GM18907 (cell line): ENCODE data around the gene SRRM2.

Experiments
- ATAC-seq: cut with Tn5 transposase; IDR thresholded peaks from one replicate; pipeline ENCODE4 v1.9.1; 2021; ENCODE audit warnings: mild to moderate bottlenecking, moderate library complexity; ENCODE audit not compliant: unreplicated experiment

The SRRM2 gene

GRCh38 chr16:2818272-2818876, 65.9 kb downstream of the SRRM2 start:
- no peak for ATAC-seq

DNA sequence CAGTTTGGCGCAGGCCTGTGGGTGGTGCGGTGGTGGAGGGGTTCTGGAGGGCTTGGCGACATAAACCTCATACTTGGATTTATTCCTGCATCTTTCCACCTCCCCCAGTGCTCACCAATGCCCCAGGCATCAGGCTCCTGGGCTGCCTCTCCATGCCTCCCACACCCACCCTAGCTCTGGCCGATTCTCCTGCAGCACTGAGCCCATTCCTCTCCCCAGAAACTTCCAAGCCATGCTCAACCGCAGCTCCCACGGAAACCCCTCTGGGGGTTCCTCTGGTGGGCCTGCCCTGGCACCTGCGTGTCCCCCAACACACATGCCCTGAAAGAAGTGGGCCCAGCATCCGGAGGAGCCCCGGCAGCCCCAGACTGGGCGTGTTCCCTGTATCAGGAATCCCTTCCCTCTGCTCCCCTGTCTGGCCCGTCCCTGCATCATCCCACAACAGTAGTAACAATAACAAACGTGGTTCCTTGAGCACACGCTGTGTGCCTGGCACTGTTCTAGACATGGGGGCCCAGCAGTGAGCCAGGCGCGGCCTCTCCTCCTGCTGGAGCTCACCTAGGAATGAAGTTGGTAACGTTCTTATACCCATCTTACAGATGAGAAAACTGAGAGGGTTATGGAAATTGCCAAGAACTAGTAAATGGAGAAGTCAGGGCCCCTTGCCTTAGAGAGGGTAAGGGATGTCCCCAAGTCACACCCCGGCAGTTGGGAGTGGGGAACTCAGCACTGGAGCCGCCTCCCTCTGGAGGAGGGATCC, 66.9 kb downstream of the SRRM2 start:
- no peak for ATAC-seq

DNA sequence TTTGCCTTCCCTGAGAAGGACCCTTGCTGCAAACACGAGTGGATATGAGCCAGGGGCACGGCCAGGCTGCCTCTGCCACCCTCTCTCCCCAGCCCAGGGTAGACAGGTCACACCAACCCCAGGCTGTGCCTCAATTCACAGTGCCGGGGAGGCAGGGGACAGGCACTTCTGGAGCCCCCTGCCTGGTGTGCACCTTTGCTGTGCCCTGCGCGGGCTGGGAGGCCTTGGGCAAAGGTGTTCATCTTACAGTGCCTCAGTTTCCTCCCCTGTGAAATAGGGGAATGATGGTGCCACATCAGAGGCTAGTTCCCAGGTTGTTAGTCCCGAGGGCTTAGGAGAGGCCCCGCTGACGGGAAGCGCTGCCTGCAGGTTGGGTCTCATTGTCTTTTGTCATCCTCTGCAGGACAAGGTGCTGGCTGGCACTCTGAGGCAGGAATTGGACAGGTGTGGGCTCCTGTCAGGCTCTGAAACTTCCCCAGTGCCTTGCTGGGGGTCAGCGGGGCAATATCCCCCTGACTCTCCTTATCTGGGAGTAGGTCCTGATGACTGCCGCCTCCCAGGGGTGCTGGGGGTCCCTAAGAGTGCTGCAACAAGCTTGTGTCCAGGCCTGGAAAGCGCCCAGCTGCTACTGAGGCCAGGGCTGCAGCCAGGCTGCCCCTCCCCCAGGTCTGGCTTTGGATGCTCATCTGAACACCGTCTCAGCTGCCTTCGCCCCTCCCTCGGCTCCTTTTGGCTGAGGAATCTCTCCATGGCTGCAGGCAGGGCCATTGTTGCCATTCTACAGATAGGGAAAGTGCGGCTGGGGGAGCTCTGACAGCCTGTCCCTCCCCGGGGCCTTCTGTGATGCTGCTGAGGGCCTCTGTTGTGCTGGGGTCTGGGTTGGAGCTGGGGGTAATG, 67.7 kb downstream of the SRRM2 start:
- no peak for ATAC-seq
